Ovary (tissue), 3 donors: ENCODE results near the gene GANAB.

ENCODE experiments used
- EP300 ChIP-seq: sonication (generic); formaldehyde crosslinking; IDR thresholded peaks from one replicate; pipeline ENCODE4 v1.6.1; 2017; ENCODE audit warnings: antibody characterized with exemption
- POLR2A ChIP-seq: fragments of 450-650 bp; IDR thresholded peaks from one replicate; pipeline ENCODE4 v1.6.1; 2017; ENCODE audit warnings: antibody characterized with exemption, mild to moderate bottlenecking, moderate library complexity
- TF ChIP-seq, protein P1 (sequence below), 3 donors: fragments of 450-650 bp in 2 of 3; fragments of 200-600 bp in 1 of 3; IDR thresholded peaks; one replicate each; pipeline versions ENCODE4 v1.5.1 to v1.8.0; 2016 to 2022; ENCODE audit warnings: antibody characterized with exemption in 3 of 3, mild to moderate bottlenecking in 1 of 3
- donor health status: DM: no; HTN: no; CAD: no.

DNA sequence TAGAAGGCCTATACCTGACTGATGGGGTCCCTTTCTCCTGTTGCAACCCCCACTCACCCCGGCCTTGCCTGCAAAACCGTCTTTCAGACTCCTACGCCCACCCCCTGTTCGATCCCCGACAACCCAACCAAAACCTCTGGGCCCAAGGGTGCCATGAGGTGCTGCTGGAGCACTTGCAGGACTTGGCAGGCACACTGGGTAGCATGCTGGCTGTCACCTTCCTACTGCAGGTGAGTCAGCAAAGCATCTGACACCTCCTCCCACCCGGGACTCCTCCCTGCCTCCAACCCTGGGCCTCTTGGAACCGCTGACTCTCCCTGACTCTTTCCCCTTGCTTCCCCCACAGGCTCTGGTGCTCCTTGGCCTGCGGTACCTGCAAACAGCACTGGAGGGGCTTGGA, 32.1 kb downstream of the GANAB start:
- no peak for TF ChIP-seq POLR2A
- TF ChIP-seq, protein P1, sequence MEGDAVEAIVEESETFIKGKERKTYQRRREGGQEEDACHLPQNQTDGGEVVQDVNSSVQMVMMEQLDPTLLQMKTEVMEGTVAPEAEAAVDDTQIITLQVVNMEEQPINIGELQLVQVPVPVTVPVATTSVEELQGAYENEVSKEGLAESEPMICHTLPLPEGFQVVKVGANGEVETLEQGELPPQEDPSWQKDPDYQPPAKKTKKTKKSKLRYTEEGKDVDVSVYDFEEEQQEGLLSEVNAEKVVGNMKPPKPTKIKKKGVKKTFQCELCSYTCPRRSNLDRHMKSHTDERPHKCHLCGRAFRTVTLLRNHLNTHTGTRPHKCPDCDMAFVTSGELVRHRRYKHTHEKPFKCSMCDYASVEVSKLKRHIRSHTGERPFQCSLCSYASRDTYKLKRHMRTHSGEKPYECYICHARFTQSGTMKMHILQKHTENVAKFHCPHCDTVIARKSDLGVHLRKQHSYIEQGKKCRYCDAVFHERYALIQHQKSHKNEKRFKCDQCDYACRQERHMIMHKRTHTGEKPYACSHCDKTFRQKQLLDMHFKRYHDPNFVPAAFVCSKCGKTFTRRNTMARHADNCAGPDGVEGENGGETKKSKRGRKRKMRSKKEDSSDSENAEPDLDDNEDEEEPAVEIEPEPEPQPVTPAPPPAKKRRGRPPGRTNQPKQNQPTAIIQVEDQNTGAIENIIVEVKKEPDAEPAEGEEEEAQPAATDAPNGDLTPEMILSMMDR (IDR thresholded peaks at IDR 0.05): no peak
- no peak for TF ChIP-seq EP300
